HG03342 (cell line): Measurements from ENCODE around the gene CKAP5.

ENCODE experiments used
- ATAC-seq: cut with Tn5 transposase; IDR thresholded peaks from one replicate; pipeline ENCODE4 v1.9.1; 2021; ENCODE audit warnings: mild to moderate bottlenecking, moderate library complexity; ENCODE audit not compliant: unreplicated experiment

CKAP5 gene

GRCh38 chr11:46776878-46777277 is 69.2 kb downstream of the CKAP5 start:
- ATAC-seq = no peak

GRCh38 chr11:46769636-46770221 is 76.4 kb downstream of the CKAP5 start:
- no peak for ATAC-seq

GRCh38 chr11:46766656-46767055 is 79.4 kb downstream of the CKAP5 start:
- ATAC-seq = no peak

GRCh38 chr11:46762248-46762647 is 83.8 kb downstream of the CKAP5 start:
- ATAC-seq = no peak

- ATAC-seq = no peak
Observed at GRCh38 chr11:46761807-46762206, 84.3 kb downstream of the CKAP5 start.

- ATAC-seq = no peak
Observed at GRCh38 chr11:46760429-46761128, 85.5 kb downstream of the CKAP5 start.

GRCh38 chr11:46759196-46759595 is 86.9 kb downstream of the CKAP5 start:
- no peak for ATAC-seq

GRCh38 chr11:46755962-46756361 is 90.1 kb downstream of the CKAP5 start:
- no peak for ATAC-seq

GRCh38 chr11:46747150-46747549 is 98.9 kb downstream of the CKAP5 start:
- ATAC-seq = no peak

- ATAC-seq = no peak
Observed at GRCh38 chr11:46745995-46746394, 100.1 kb downstream of the CKAP5 start.

GRCh38 chr11:46745328-46745727 is 100.8 kb downstream of the CKAP5 start:
- ATAC-seq = no peak

GRCh38 chr11:46743693-46744339 is 102.3 kb downstream of the CKAP5 start:
- no peak for ATAC-seq

GRCh38 chr11:46743043-46743442 is 103.0 kb downstream of the CKAP5 start:
- no peak for ATAC-seq

- ATAC-seq = no peak
Observed at GRCh38 chr11:46741600-46742484, 104.2 kb downstream of the CKAP5 start.

GRCh38 chr11:46738887-46739286 is 107.2 kb downstream of the CKAP5 start:
- no peak for ATAC-seq

- no peak for ATAC-seq
Observed at GRCh38 chr11:46737699-46738098, 108.4 kb downstream of the CKAP5 start.

- ATAC-seq = no peak
Observed at GRCh38 chr11:46736615-46737014, 109.5 kb downstream of the CKAP5 start.

GRCh38 chr11:46736146-46736545 is 109.9 kb downstream of the CKAP5 start:
- no peak for ATAC-seq

GRCh38 chr11:46733234-46733633 is 112.8 kb downstream of the CKAP5 start:
- ATAC-seq = no peak

- ATAC-seq = no peak
Observed at GRCh38 chr11:46731545-46731944, 114.5 kb downstream of the CKAP5 start.
